Measurements from ENCODE around the gene DOK3.

- TF ChIP-seq POLR2A (IDR thresholded peaks at IDR 0.05; ENCODE audit: low read length) (no peak), GATA1 (IDR thresholded peaks at IDR 0.05; ENCODE audit: low read depth, low read length) (no peak)
Observed at GRCh38 chr5:177557041-177557647, 47.5 kb upstream of the DOK3 start.

Data from erythroblast (primary cell).